Cardiac fibroblast (primary cell): ENCODE data around the gene GFOD2.
"Not testable (repeated sequence)": the region's sequence is repeated elsewhere in the genome, so short reads cannot be mapped to it uniquely, and the experiment has no call there.

Source experiments
- DNase-seq, 2 donors: peaks; one replicate each; pipeline versions ENCODE4 v3.0.0 to v3.0.0-alpha.2; 2010; ENCODE audit warnings: low read depth in 2 of 2
- H3K4me3 ChIP-seq, 2 donors: replicated peaks in 1 of 2; 1 replicate in 1 of 2; 2 replicates in 1 of 2; pipeline ENCODE4 v1.5.1; 2011; ENCODE audit warnings: low read depth in 2 of 2, low read length in 2 of 2, mild to moderate bottlenecking in 2 of 2, moderate library complexity in 1 of 2
- CTCF ChIP-seq: IDR thresholded peaks from one replicate; pipeline ENCODE4 v1.5.1; 2011; ENCODE audit warnings: low read depth, mild to moderate bottlenecking, low read length, inconsistent platforms

The GFOD2 gene

GRCh38 chr16:67697422-67698185 is 21.5 kb downstream of the GFOD2 start:
- TF ChIP-seq CTCF: no peak
- H3K4me3 ChIP-seq: no peak overlapping the region
- no peak for DNase-seq

- no peak for TF ChIP-seq CTCF
- no peak for DNase-seq
- no peak overlapping the region for H3K4me3 ChIP-seq
Observed at GRCh38 chr16:67694611-67695010, 24.5 kb downstream of the GFOD2 start.

GRCh38 chr16:67693517-67694285 is 25.4 kb downstream of the GFOD2 start:
- DNase-seq, H3K4me3 ChIP-seq: not testable (repeated sequence)

GRCh38 chr16:67685388-67686112 is 33.6 kb downstream of the GFOD2 start:
- no peak for DNase-seq
- TF ChIP-seq CTCF: no peak
- no peak overlapping the region for H3K4me3 ChIP-seq

GRCh38 chr16:67683767-67684166 is 35.3 kb downstream of the GFOD2 start:
- no peak for TF ChIP-seq CTCF
- DNase-seq: no peak
- no peak overlapping the region for H3K4me3 ChIP-seq

- TF ChIP-seq CTCF: no peak
Observed at GRCh38 chr16:67679935-67680897, 38.9 kb downstream of the GFOD2 start.

More at GRCh38 chr16:67679935-67680897, 38.9 kb downstream of the GFOD2 start:
- no peak overlapping the region for H3K4me3 ChIP-seq
- DNase-seq: no peak
